ENCODE data around the gene SNTG2.

SNTG2 gene

GRCh38 chr2:1231466-1232063, 280.9 kb downstream of the SNTG2 start:
- Histone ChIP-seq H3K27me3 (ENCODE audit: control insufficient read depth, low read length) (no peaks in the 10 kb centered on the region), H3K79me2 (ENCODE audit: control insufficient read depth, low read length) (no peaks in the 10 kb centered on the region), H3F3A (ENCODE audit: control insufficient read depth, insufficient read depth) (no peaks in the 10 kb centered on the region), H3K4me3 (ENCODE audit: low read length) (no peak overlapping the region), H3K9me2 (replicated peaks; ENCODE audit: control insufficient read depth, low read length) (no peaks in the 10 kb centered on the region), H3K9me3 (ENCODE audit: control insufficient read depth, insufficient read depth, low read length) (peaks cover 4% of the 10 kb centered on the region; the same call in 1 of the 2 replicates), H4K20me1 (ENCODE audit: control insufficient read depth, insufficient read depth, low read depth, low read length) (no peaks in the 10 kb centered on the region), H3K4me2 (ENCODE audit: low read length) (no peak overlapping the region), H3K27ac (ENCODE audit: low read depth, low read length) (no peak overlapping the region), H3K36me3 (ENCODE audit: control insufficient read depth, low read length) (no peaks in the 10 kb centered on the region), H3K4me1 (ENCODE audit: control insufficient read depth, low read length) (no peaks in the 10 kb centered on the region)
- no peak for TF ChIP-seq EZH2phosphoT487 (IDR thresholded peaks at IDR 0.05; ENCODE audit: borderline replicate concordance, low read length)
- TF ChIP-seq, protein P1, sequence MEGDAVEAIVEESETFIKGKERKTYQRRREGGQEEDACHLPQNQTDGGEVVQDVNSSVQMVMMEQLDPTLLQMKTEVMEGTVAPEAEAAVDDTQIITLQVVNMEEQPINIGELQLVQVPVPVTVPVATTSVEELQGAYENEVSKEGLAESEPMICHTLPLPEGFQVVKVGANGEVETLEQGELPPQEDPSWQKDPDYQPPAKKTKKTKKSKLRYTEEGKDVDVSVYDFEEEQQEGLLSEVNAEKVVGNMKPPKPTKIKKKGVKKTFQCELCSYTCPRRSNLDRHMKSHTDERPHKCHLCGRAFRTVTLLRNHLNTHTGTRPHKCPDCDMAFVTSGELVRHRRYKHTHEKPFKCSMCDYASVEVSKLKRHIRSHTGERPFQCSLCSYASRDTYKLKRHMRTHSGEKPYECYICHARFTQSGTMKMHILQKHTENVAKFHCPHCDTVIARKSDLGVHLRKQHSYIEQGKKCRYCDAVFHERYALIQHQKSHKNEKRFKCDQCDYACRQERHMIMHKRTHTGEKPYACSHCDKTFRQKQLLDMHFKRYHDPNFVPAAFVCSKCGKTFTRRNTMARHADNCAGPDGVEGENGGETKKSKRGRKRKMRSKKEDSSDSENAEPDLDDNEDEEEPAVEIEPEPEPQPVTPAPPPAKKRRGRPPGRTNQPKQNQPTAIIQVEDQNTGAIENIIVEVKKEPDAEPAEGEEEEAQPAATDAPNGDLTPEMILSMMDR (IDR thresholded peaks at IDR 0.05; ENCODE audit: low read depth, low read length, poor library complexity, severe bottlenecking): no peak

- peaks cover 8% of the 10 kb centered on the region; the same call in 1 of the 2 replicates for H3K9me3 ChIP-seq (ENCODE audit: control insufficient read depth, insufficient read depth, low read length)
- H3K4me1 ChIP-seq (ENCODE audit: control insufficient read depth, low read length): no peaks in the 10 kb centered on the region
- H3K36me3 ChIP-seq (ENCODE audit: control insufficient read depth, low read length): no peaks in the 10 kb centered on the region
- no peak for TF ChIP-seq EZH2phosphoT487 (IDR thresholded peaks at IDR 0.05; ENCODE audit: borderline replicate concordance, low read length)
- TF ChIP-seq, protein P1 (IDR thresholded peaks at IDR 0.05; ENCODE audit: low read depth, low read length, poor library complexity, severe bottlenecking): no peak
- no peaks in the 10 kb centered on the region for H3K9me2 ChIP-seq (replicated peaks; ENCODE audit: control insufficient read depth, low read length)
- no peaks in the 10 kb centered on the region for H3K27me3 ChIP-seq (ENCODE audit: control insufficient read depth, low read length)
- H3K79me2 ChIP-seq (ENCODE audit: control insufficient read depth, low read length): no peaks in the 10 kb centered on the region
- no peaks in the 10 kb centered on the region for H4K20me1 ChIP-seq (ENCODE audit: control insufficient read depth, insufficient read depth, low read depth, low read length)
- H3K4me2 ChIP-seq (ENCODE audit: low read length): no peak overlapping the region
- H3K4me3 ChIP-seq (ENCODE audit: low read length): no peak overlapping the region
- no peak overlapping the region for H3K27ac ChIP-seq (ENCODE audit: low read depth, low read length)
- H3F3A ChIP-seq (ENCODE audit: control insufficient read depth, insufficient read depth): no peaks in the 10 kb centered on the region
Observed at GRCh38 chr2:1233281-1233680, 282.6 kb downstream of the SNTG2 start.

- H3K9me2 ChIP-seq (replicated peaks; ENCODE audit: control insufficient read depth, low read length): no peaks in the 10 kb centered on the region
- peaks cover 8% of the 10 kb centered on the region; the same call in 1 of the 2 replicates for H3K9me3 ChIP-seq (ENCODE audit: control insufficient read depth, insufficient read depth, low read length)
- H3K4me3 ChIP-seq (ENCODE audit: low read length): no peak overlapping the region
- TF ChIP-seq, protein P1 (IDR thresholded peaks at IDR 0.05; ENCODE audit: low read depth, low read length, poor library complexity, severe bottlenecking): no peak
- no peak for TF ChIP-seq EZH2phosphoT487 (IDR thresholded peaks at IDR 0.05; ENCODE audit: borderline replicate concordance, low read length)
- no peaks in the 10 kb centered on the region for H4K20me1 ChIP-seq (ENCODE audit: control insufficient read depth, insufficient read depth, low read depth, low read length)
- no peaks in the 10 kb centered on the region for H3K4me1 ChIP-seq (ENCODE audit: control insufficient read depth, low read length)
- no peak overlapping the region for H3K4me2 ChIP-seq (ENCODE audit: low read length)
- H3K27me3 ChIP-seq (ENCODE audit: control insufficient read depth, low read length): no peaks in the 10 kb centered on the region
- H3K27ac ChIP-seq (ENCODE audit: low read depth, low read length): no peak overlapping the region
- H3F3A ChIP-seq (ENCODE audit: control insufficient read depth, insufficient read depth): no peaks in the 10 kb centered on the region
- H3K79me2 ChIP-seq (ENCODE audit: control insufficient read depth, low read length): no peaks in the 10 kb centered on the region
- no peaks in the 10 kb centered on the region for H3K36me3 ChIP-seq (ENCODE audit: control insufficient read depth, low read length)
Observed at GRCh38 chr2:1234731-1235308, 284.2 kb downstream of the SNTG2 start.

Data from DOHH2 (cell line).